HG03196 (cell line): ENCODE results near the gene DPYSL3.

Experiments
- ATAC-seq: cut with Tn5 transposase; IDR thresholded peaks from one replicate; pipeline ENCODE4 v1.9.1; 2021; ENCODE audit not compliant: unreplicated experiment

Gene DPYSL3

DNA sequence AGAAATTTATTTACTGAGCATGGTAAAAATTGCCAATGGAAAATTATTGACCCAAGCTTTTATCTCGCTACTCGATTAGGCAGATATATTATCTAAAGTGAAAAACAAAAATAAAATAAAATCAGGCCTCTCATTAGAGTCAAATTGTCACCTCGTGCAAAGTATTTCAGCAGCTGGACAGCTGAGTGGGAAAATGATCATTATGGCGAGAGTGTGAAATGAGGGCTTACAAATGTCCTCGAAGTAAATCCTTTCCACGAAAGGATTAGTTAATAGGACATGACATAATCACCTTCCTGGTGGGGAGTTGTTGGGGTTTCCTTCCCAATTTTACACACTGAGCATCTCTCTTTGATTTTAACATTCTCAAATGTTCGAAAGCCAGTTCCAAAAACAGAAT, 5.4 kb upstream of the DPYSL3 start:
- no peak for ATAC-seq

DNA sequence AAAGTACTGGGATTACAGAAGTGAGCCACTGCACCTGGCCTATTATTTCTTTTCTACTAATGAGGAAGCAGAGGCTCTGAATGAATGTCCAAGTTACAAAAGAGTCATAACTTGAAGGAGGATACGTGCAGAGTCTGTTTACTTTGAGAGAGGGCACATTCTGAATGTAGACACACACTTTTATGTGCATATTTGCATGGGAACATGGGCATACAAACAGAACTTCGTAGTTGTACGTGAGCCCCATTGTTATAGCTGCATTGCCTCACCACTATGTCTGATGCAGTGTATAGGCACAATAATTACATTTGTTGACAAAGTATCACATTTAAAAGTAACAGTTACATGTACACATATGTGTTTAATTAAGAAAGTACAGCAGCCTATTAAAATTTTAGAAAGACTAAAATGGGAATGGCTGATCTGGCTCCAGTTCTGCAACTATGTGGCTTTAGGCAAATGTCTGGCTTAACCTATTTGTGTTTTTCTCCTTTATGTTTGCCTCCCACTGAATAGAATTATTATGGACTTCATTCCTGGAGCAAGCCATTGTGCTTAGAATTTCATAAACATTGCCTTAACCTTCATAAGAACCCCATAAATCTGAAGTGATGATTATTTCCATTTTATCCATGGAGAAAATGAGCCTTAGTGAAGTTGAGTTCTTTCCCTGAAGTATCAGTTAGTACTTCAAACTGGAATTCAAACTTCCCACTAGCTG, 3.0 kb upstream of the DPYSL3 start:
- no peak for ATAC-seq

GRCh38 chr5:147510885-147511284, 1.0 kb upstream of the DPYSL3 start:
- ATAC-seq, result no peak

- ATAC-seq, result no peak
These were observed 693 bp downstream of the DPYSL3 start for GRCh38 chr5:147509041-147509709.

DNA sequence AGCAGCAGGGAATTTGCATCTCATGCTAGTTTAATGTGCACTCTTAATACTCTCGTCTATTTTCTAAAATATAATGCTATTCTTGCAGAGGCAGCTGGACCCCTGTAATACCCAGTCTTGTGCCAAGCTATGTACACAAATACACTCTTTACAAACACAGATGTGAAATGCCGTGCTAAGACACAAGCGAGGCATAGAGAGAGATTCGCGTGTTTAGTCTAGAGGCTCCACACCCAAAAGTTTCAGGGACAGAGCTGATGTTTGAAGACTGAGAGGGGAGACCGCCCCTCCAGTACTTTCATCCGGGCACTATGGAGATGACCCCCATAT, 1.2 kb downstream of the DPYSL3 start:
- no peak for ATAC-seq

DNA sequence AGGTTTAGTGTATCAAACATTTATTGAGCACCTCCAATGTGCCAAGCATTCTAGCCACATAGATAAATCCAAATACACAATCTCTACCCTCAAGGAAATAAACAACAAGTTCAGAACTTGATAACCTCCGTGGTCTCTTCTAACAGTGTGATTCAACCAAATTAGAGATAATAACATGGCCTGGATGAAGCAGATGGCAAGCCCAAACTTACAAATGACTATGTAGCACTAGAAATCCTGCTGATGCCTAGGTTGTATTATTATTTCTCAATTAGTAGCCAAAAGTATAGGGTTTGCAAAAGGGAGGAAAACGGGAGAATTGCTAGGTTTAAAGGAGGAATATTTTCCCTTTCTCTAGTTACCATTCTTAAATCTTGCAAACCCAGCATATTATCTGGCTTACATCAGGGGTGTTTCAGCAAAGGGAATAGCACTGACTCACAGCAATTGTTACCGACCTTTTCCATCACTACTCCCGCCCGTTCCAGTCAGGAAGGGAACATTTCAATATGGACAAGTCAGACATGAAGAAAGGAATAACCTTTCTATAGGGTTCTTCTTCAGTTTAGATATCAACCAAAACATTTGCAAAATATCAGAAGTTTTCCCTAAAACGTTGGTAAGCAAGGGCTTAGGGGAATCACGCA, 2.3 kb downstream of the DPYSL3 start:
- ATAC-seq, result no peak

GRCh38 chr5:147504535-147504934, 5.3 kb downstream of the DPYSL3 start:
- no peak for ATAC-seq

- no peak for ATAC-seq
These were observed 5.9 kb downstream of the DPYSL3 start for GRCh38 chr5:147504011-147504410.

- ATAC-seq, result no peak
These were observed 18.9 kb downstream of the DPYSL3 start for GRCh38 chr5:147490989-147491388.

DNA sequence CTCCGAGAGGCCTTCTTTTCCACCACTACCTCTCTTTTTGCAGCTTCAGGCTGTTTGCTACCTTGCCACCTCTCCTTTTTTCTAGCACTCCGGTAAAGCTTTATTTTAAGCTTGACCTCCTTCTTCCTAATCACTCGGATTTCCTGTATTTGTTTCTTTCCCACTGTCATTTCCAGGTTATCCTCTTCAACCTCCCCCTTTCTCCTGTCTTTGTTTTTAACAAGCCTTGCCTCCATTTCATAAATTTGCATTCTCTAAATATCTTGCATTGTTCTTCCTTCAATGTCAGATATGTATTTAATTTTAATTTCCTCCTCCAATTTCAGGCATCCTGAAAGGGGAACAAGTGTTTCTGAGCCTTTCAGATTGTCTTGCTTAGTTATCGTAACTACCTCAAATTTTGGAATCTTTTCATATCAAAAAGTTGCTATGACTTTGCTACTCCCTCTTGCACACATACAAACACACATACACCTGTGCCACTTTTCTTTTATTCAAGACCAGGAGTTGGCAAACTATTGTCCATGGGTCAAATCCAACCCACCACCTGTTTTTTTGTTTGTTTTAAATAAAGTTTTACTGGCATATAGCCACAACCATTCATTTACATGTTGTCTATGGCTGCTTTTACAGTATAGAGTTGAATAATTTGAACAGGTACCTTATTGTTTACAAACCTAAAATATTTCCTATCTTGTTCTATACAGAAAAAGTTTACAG, 22.7 kb downstream of the DPYSL3 start:
- no peak for ATAC-seq

DNA sequence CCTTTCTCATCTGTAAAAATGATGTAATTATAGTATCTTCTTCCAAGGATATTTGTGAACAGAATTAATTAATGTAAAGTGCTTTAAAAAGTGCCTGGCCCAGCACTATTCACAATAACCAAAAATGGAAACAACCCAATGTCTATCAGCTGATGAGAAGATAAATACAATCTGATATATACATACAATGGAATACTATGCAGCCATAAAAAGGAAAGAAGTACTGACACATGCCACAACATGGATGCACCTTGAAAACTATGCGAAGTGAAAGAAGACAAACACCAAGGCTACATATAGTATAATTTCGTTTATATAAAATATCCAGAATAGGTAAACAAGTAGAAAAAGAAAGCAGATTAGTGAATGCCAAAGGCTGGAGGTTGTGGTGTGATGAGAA, 24.1 kb downstream of the DPYSL3 start:
- ATAC-seq, result no peak

DNA sequence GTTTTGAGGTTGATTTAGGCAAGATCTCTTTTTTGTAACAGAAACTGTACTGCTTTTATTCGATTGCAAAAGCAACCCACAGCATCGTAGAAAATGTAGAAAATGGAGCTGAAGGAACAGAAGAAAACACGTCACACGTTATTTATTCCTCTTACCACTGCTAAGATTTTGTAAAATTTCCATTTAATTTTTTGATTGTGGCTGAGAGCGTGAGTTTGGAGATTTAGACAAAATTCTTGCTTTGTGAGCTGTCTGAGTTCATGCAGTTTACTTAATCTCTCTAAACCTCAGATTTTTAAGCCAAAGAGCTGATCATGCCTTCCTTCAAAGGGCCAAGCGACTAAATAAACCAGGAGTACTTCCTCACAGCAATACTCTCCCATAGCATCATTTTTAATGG, 24.8 kb downstream of the DPYSL3 start:
- no peak for ATAC-seq

- no peak for ATAC-seq
These were observed 25.2 kb downstream of the DPYSL3 start for GRCh38 chr5:147484708-147485020.

- ATAC-seq, result no peak
These were observed 25.7 kb downstream of the DPYSL3 start for GRCh38 chr5:147483961-147484707.

GRCh38 chr5:147483188-147483790, 26.6 kb downstream of the DPYSL3 start:
- no peak for ATAC-seq

DNA sequence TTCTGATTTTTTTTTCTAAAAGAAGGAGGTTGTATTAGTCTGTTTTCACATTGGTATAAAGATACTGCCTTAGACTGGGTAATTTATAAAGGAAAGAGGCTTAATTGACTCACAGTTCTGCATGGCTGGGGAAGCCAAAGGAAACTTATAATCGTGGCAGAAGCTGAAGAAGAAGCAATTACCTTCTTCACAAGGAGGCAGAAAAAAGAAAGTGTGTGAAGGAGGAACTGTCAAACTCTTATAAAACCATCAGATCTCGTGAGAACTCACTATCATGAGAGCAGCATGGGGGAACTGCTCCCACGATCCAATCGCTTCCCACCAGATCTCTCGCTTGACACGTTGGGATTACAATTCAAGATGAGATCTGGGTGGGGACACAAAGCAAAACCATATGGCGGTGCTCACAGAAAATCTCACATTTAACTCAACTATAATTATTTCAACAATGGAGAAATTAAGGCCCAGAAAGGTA, 27.1 kb downstream of the DPYSL3 start:
- no peak for ATAC-seq

GRCh38 chr5:147481874-147482705, 27.8 kb downstream of the DPYSL3 start:
- peak; percentile 27 for ATAC-seq

DNA sequence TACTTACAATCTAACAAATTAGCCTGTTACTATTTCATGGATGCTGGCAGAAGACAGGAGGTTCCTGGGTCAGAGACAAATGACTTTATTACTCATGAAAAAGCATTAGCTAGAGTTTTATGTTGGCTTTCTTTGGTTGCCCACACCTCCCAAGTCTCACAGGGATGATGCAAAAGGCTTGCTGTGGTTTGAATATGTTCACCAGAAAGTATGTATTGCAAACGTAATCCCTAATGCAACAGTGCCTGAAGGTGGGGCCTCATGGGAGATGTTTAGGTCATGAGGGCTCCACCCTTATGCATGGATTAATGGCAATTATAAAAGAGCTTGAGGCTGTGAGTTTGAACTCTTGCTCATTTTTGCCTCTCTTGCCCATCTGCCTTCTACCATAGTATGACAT, 28.5 kb downstream of the DPYSL3 start:
- ATAC-seq, result no peak

DNA sequence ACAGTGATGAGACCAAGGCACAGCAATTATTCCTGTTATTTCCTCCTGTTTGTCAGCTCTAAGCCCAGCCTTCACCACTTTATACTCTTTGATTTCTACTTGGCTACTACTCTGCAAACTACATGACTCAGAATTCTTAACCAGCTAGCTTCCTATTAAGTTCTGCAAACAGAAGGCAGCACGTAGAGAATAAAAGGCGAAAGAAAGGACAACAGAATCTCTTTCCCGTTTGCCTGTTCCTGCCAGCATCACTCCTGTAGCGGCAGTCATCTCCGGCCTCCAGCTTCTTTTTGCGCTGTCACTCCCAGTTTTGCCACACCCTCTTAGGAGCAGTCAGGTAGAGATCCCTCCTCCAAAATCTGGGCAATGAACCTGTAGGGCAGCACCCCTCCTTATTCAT, 29.9 kb downstream of the DPYSL3 start:
- ATAC-seq, result no peak

DNA sequence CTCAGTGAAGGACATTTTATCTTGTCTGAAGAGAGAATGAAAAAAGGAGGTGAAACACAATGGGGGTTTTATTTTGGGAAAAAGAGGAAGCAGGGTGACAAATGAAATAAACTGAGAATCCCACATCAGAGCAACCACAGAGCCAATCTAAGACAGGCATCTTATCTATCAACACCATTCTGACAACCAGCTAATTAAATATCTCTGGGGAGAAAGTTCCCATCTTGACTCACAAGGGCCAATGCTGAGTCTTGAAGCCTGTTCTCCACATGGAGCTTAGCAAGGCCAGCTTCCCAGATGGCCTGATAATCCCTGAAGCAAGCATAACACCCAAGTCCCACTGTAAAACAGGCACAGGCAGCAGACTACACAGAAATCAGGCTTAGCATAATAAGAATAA, 30.4 kb downstream of the DPYSL3 start:
- no peak for ATAC-seq
